Loucy (cell line): ENCODE measurements around the gene RUSC2.

Experiments used
- EZH2phosphoT487 ChIP-seq: fragments of 200-600 bp; IDR thresholded peaks from 2 replicates; pipeline ENCODE4 v1.6.1; 2018; ENCODE audit warnings: antibody characterized with exemption, mild to moderate bottlenecking, moderate library complexity, borderline replicate concordance
- TF ChIP-seq, protein P1 (sequence below): fragments of 200-600 bp; sonication (generic); conservative IDR thresholded peaks from 2 replicates; pipeline ENCODE4 v1.5.1; 2014; ENCODE audit warnings: mild to moderate bottlenecking, antibody characterized with exemption, low read length

DNA sequence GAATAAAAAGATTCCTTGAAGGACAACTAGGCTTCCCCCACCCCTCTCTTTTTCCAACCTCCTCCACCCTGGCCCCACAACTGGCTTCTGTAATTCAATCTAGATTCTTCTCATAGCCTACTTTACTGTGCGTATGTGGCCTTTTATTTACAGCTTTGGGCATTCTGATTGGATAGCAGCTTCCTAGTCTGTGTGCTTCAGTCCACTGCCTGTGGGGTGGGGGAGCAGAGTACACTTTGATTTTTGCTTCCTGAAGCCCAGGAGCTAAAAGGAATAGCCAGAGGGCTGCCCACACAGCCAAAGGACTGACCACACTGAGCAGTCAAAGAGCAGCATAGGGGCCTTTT lies 30.4 kb downstream of the RUSC2 start:
- TF ChIP-seq, protein P1, sequence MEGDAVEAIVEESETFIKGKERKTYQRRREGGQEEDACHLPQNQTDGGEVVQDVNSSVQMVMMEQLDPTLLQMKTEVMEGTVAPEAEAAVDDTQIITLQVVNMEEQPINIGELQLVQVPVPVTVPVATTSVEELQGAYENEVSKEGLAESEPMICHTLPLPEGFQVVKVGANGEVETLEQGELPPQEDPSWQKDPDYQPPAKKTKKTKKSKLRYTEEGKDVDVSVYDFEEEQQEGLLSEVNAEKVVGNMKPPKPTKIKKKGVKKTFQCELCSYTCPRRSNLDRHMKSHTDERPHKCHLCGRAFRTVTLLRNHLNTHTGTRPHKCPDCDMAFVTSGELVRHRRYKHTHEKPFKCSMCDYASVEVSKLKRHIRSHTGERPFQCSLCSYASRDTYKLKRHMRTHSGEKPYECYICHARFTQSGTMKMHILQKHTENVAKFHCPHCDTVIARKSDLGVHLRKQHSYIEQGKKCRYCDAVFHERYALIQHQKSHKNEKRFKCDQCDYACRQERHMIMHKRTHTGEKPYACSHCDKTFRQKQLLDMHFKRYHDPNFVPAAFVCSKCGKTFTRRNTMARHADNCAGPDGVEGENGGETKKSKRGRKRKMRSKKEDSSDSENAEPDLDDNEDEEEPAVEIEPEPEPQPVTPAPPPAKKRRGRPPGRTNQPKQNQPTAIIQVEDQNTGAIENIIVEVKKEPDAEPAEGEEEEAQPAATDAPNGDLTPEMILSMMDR = no peak
- no peak for TF ChIP-seq EZH2phosphoT487
